ENCODE results near the gene HDAC3.

Gene HDAC3

GRCh38 chr5:141598391-141599345 is 38.0 kb downstream of the HDAC3 start:
- DNase-seq, result no peak

GRCh38 chr5:141597814-141598213 is 38.8 kb downstream of the HDAC3 start:
- DNase-seq, result no peak

GRCh38 chr5:141597394-141597793 is 39.3 kb downstream of the HDAC3 start:
- no peak for DNase-seq

GRCh38 chr5:141596867-141597266 is 39.8 kb downstream of the HDAC3 start:
- DNase-seq, result no peak

GRCh38 chr5:141590127-141590526 is 46.5 kb downstream of the HDAC3 start:
- DNase-seq, result no peak

GRCh38 chr5:141586246-141586645 is 50.4 kb downstream of the HDAC3 start:
- no peak for DNase-seq

- no peak for DNase-seq
Observed at GRCh38 chr5:141585594-141585993, 51.1 kb downstream of the HDAC3 start.

- DNase-seq, result no peak
Observed at GRCh38 chr5:141574122-141574510, 62.5 kb downstream of the HDAC3 start.

GRCh38 chr5:141573489-141574121 is 63.0 kb downstream of the HDAC3 start:
- DNase-seq, result no peak
